GM12878 (cell line): Measurements from ENCODE around the gene EGFR. TPM values are rescaled to one million over a fixed set of nuclear protein-coding genes. Genes with fewer than 3 reads are reported as not detected.

Experiments used
- BHLHE40 ChIP-seq, 2 experiments: fragments of 450-650 bp in 1 of 2; IDR thresholded peaks; 2 replicates each; pipeline ENCODE4 v1.6.1; 2011 to 2017; ENCODE audit warnings: low read depth in 2 of 2, borderline replicate concordance in 1 of 2, improper control_type of control experiment in 1 of 2, low read length in 1 of 2, mild to moderate bottlenecking in 1 of 2
- CREB1 ChIP-seq: IDR thresholded peaks from 2 replicates; pipeline ENCODE4 v1.6.1; 2012; ENCODE audit warnings: low read depth, mild to moderate bottlenecking, inconsistent platforms
- HDGF ChIP-seq: fragments of 450-650 bp; IDR thresholded peaks from 2 replicates; pipeline ENCODE4 v1.6.1; 2016; ENCODE audit warnings: antibody characterized with exemption
- NR2C1 ChIP-seq: fragments of 450-650 bp; IDR thresholded peaks from 2 replicates; pipeline ENCODE4 v1.6.1; 2017; ENCODE audit warnings: antibody characterized with exemption, mild to moderate bottlenecking, moderate library complexity
- PML ChIP-seq: IDR thresholded peaks from 2 replicates; pipeline ENCODE4 v1.6.1; 2012; ENCODE audit warnings: low read length, inconsistent platforms
- RAD21 ChIP-seq: IDR thresholded peaks from 2 replicates; pipeline ENCODE4 v1.6.1; 2011; ENCODE audit warnings: mild to moderate bottlenecking, low read depth, low read length, moderate library complexity; ENCODE audit not compliant: insufficient read depth
- SMC3 ChIP-seq: IDR thresholded peaks from 2 replicates; pipeline ENCODE4 v1.6.1; 2011; ENCODE audit warnings: low read length, improper control_type of control experiment, borderline replicate concordance
- TAF1 ChIP-seq: IDR thresholded peaks from 2 replicates; pipeline ENCODE4 v1.6.1; 2011; ENCODE audit warnings: mild to moderate bottlenecking, low read depth, low read length, borderline replicate concordance
- TCF7 ChIP-seq: IDR thresholded peaks from 2 replicates; pipeline ENCODE4 v1.6.1; 2014; ENCODE audit warnings: antibody characterized with exemption, borderline replicate concordance
- polyA plus RNA-seq, 11 experiments: library from polyadenylated mRNA; depleted of rRNA in 4 of 11; unstranded in 6 of 11; stranded (reverse) in 5 of 11; fragments of >200 nt; fragmentation: Nextera tagmentation in 4 of 11; fragmentation: Illumina TruSeq in 1 of 11; extraction: Ambion mirVana in 4 of 11; extraction: Trizol in 1 of 11; gene quantifications; 1 replicate in 1 of 11; 2 replicates in 10 of 11; pipeline versions ENCODE4 v1.2.1 to v1.2.3, GENCODE V29; 2011 to 2016; ENCODE audit warnings: inconsistent platforms in 2 of 11, missing spikeins in 2 of 11, low read depth in 1 of 11
- total RNA-seq, 4 experiments: library from RNA; depleted of rRNA in 3 of 4; stranded (reverse); fragments of >200 nt in 3 of 4; fragmentation: Illumina TruSeq in 1 of 4; extraction: Trizol in 1 of 4; gene quantifications; 2 replicates each; pipeline versions ENCODE4 v1.2.1 to v1.2.3, GENCODE V29; 2013 to 2021
- TF ChIP-seq, protein P1 (sequence below): fragments of 150-350 bp; IDR thresholded peaks from 2 replicates; pipeline ENCODE4 v1.6.1; 2016; ENCODE audit warnings: low read depth, low read length
- TF ChIP-seq, protein P2 (sequence below): IDR thresholded peaks from 2 replicates; pipeline ENCODE4 v1.6.1; 2012; ENCODE audit warnings: low read depth, low read length, improper control_type of control experiment

EGFR gene
- total and polyA plus RNA-seq, 10 of the 15 experiments (the other 5 are each of a cell fraction or from before 2014, with no cell fraction given) = 0.01 to 0.31 TPM; not detected in 8

DNA sequence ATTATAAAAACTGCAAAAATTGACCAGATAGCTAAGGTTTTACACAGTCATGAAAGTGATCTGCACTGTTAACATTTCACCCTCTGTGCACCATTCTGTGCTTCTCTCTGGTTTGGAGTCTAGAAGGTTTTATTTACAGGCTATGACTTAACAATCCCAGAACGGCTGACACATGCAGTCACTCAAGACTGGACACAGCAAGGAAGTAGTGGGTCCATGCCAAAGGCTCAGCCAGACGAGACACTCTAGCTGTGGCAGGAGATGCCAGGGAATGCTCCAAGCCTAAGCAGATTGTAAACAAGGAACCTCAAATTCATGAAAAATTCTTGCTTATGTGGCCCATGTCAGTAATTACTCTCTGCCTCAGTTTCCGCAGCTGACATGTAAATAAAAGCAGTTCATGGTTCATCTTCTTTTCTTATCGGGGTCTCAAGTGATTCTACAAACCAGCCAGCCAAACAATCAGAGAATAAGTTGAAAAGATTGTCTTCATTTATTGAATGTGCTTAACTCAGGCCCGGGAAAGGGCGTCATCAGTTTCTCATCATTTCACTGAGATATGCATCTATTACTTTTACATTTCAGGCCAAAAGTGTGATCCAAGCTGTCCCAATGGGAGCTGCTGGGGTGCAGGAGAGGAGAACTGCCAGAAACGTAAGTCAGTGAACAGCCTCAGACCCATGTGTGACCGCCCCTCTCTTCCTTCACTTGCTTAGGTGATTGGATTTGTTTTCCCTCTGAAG lies 132.1 kb downstream of the EGFR start (continued):
- TF ChIP-seq HDGF (no peak), NR2C1 (no peak), TCF7 (no peak), CREB1 (no peak), TAF1 (no peak), BHLHE40 (IDR thresholded peaks at IDR 0.05; ENCODE audit: borderline replicate concordance in 1 of 2, low read depth in 2 of 2, low read length in 1 of 2) (no peak), SMC3 (no peak), PML (no peak), RAD21 (no peak)
- TF ChIP-seq, protein P1, sequence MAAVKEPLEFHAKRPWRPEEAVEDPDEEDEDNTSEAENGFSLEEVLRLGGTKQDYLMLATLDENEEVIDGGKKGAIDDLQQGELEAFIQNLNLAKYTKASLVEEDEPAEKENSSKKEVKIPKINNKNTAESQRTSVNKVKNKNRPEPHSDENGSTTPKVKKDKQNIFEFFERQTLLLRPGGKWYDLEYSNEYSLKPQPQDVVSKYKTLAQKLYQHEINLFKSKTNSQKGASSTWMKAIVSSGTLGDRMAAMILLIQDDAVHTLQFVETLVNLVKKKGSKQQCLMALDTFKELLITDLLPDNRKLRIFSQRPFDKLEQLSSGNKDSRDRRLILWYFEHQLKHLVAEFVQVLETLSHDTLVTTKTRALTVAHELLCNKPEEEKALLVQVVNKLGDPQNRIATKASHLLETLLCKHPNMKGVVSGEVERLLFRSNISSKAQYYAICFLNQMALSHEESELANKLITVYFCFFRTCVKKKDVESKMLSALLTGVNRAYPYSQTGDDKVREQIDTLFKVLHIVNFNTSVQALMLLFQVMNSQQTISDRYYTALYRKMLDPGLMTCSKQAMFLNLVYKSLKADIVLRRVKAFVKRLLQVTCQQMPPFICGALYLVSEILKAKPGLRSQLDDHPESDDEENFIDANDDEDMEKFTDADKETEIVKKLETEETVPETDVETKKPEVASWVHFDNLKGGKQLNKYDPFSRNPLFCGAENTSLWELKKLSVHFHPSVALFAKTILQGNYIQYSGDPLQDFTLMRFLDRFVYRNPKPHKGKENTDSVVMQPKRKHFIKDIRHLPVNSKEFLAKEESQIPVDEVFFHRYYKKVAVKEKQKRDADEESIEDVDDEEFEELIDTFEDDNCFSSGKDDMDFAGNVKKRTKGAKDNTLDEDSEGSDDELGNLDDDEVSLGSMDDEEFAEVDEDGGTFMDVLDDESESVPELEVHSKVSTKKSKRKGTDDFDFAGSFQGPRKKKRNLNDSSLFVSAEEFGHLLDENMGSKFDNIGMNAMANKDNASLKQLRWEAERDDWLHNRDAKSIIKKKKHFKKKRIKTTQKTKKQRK = no peak
- TF ChIP-seq, protein P2, sequence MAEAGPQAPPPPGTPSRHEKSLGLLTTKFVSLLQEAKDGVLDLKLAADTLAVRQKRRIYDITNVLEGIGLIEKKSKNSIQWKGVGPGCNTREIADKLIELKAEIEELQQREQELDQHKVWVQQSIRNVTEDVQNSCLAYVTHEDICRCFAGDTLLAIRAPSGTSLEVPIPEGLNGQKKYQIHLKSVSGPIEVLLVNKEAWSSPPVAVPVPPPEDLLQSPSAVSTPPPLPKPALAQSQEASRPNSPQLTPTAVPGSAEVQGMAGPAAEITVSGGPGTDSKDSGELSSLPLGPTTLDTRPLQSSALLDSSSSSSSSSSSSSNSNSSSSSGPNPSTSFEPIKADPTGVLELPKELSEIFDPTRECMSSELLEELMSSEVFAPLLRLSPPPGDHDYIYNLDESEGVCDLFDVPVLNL = no peak
